Measurements from ENCODE around the gene SSBP1. TPM values are rescaled to one million over a fixed set of nuclear protein-coding genes. Genes with fewer than 3 reads are reported as not detected.

SSBP1 gene
- total RNA-seq, 1 donor from 2014 or later, result 132 TPM

GRCh38 chr7:141704112-141704511, 34.0 kb upstream of the SSBP1 start:
- Mint-ChIP-seq H3K36me3 (ENCODE audit: insufficient read depth) (no peaks in the 10 kb centered on the region), H3K27me3 (no peaks in the 10 kb centered on the region), H3K27ac (no peak overlapping the region), H3K9me3 (ENCODE audit: low read depth) (no peaks in the 10 kb centered on the region), H3K4me3 (ENCODE audit: low read depth) (no peak overlapping the region), H3K4me1 (ENCODE audit: low read depth) (peaks cover 74% of the 10 kb centered on the region)
- TF ChIP-seq CTCF (IDR thresholded peaks at IDR 0.05; ENCODE audit: unreplicated experiment), result no peak
- no peak for DNase-seq (ENCODE audit: low spot score, unreplicated experiment)

- Mint-ChIP-seq H3K4me3 (ENCODE audit: low read depth) (no peak overlapping the region), H3K9me3 (ENCODE audit: low read depth) (no peaks in the 10 kb centered on the region), H3K4me1 (ENCODE audit: low read depth) (peaks cover 75% of the 10 kb centered on the region), H3K36me3 (ENCODE audit: insufficient read depth) (no peaks in the 10 kb centered on the region), H3K27ac (peak overlapping the region; percentile 38), H3K27me3 (no peaks in the 10 kb centered on the region)
- no peak for TF ChIP-seq CTCF (IDR thresholded peaks at IDR 0.05; ENCODE audit: unreplicated experiment)
- DNase-seq (ENCODE audit: low spot score, unreplicated experiment), result no peak
These were observed 33.4 kb upstream of the SSBP1 start for GRCh38 chr7:141704741-141705140.

- no peaks in the 10 kb centered on the region for H3K36me3 Mint-ChIP-seq (ENCODE audit: insufficient read depth)
- peak overlapping the region; percentile 92 for H3K27ac Mint-ChIP-seq
- no peak for TF ChIP-seq CTCF (IDR thresholded peaks at IDR 0.05; ENCODE audit: unreplicated experiment)
- H3K9me3 Mint-ChIP-seq (ENCODE audit: low read depth), result no peaks in the 10 kb centered on the region
- no peaks in the 10 kb centered on the region for H3K27me3 Mint-ChIP-seq
- no peak for DNase-seq (ENCODE audit: low spot score, unreplicated experiment)
- peak overlapping the region; percentile 4 for H3K4me3 Mint-ChIP-seq (ENCODE audit: low read depth)
- peaks cover 63% of the 10 kb centered on the region for H3K4me1 Mint-ChIP-seq (ENCODE audit: low read depth)
These were observed 31.7 kb upstream of the SSBP1 start for GRCh38 chr7:141706239-141707064.

- H3K4me1 Mint-ChIP-seq (ENCODE audit: low read depth), result peaks cover 54% of the 10 kb centered on the region
- no peak within 1 kb of the TSS for H3K4me3 Mint-ChIP-seq (ENCODE audit: low read depth)
- no peaks in the 10 kb centered on the region for H3K9me3 Mint-ChIP-seq (ENCODE audit: low read depth)
- peak within 1 kb of the TSS; percentile 92 for H3K27ac Mint-ChIP-seq
- no peaks in the 10 kb centered on the region for H3K36me3 Mint-ChIP-seq (ENCODE audit: insufficient read depth)
- no peak for TF ChIP-seq CTCF (IDR thresholded peaks at IDR 0.05; ENCODE audit: unreplicated experiment)
- no peaks in the 10 kb centered on the region for H3K27me3 Mint-ChIP-seq
- no peak for DNase-seq (ENCODE audit: low spot score, unreplicated experiment)
These were observed 29.8 kb upstream of the SSBP1 start, which contains the start of gene WEE2 for GRCh38 chr7:141708351-141708750. Gene WEE2, plus strand, starts transcription at chr7:141708353. Its CDS starts 406 bp downstream, at chr7:141708759.

GRCh38 chr7:141709318-141709717, 28.8 kb upstream of the SSBP1 start:
- TF ChIP-seq CTCF (IDR thresholded peaks at IDR 0.05; ENCODE audit: unreplicated experiment), result no peak
- Mint-ChIP-seq H3K27ac (no peak overlapping the region), H3K9me3 (ENCODE audit: low read depth) (no peaks in the 10 kb centered on the region), H3K27me3 (no peaks in the 10 kb centered on the region), H3K36me3 (ENCODE audit: insufficient read depth) (no peaks in the 10 kb centered on the region), H3K4me1 (ENCODE audit: low read depth) (peaks cover 54% of the 10 kb centered on the region), H3K4me3 (ENCODE audit: low read depth) (no peak overlapping the region)
- no peak for DNase-seq (ENCODE audit: low spot score, unreplicated experiment)
